GM12878 (cell line): Measurements from ENCODE around the gene PDE9A. TPM values are rescaled to one million over a fixed set of nuclear protein-coding genes. Genes with fewer than 3 reads are reported as not detected.

Source experiments
- ATAC-seq: fragments of 200-7000 bp; cut with Tn5 transposase; 3 replicates; pipeline ENCODE4 v1.9.1; 2020; ENCODE audit warnings: mild to moderate bottlenecking, moderate library complexity
- BruUV-seq: library from RNA; stranded (reverse); fragments of 400-500 nt; replicated peaks from 2 replicates; lab custom pipeline; 2021; lab: Mats Ljungman, UMichigan
- CTCF ChIA-PET: fragments of 300-600 bp; sonication (Branson Sonifier 250); formaldehyde crosslinking; extraction: SDS; loops from one replicate; lab custom pipeline; 2021; ENCODE audit warnings: inconsistent platforms; lab: Yijun Ruan, JAX
- POLR2A ChIA-PET: fragments of 350-600 bp; formaldehyde crosslinking; extraction: SDS; loops from one replicate; lab custom pipeline; 2021; ENCODE audit warnings: inconsistent platforms; lab: Charles Lee
- RAD21 ChIA-PET: fragments of 300-600 bp; sonication (Branson Sonifier 250); formaldehyde crosslinking; loops from one replicate; lab custom pipeline; 2023; ENCODE audit warnings: antibody characterized with exemption; ENCODE audit not compliant: unreplicated experiment; lab: Charles Lee
- SMC1A ChIA-PET: fragments of 300-600 bp; sonication (Branson Sonifier 250); formaldehyde crosslinking; loops from one replicate; lab custom pipeline; 2023; ENCODE audit not compliant: unreplicated experiment, uncharacterized antibody; lab: Charles Lee
- DNase-seq: peaks from one replicate; pipeline ENCODE4 v3.0.0-alpha.2; 2011; ENCODE audit warnings: low read depth, low spot score
- FAIRE-seq: peaks from 3 replicates; lab custom pipeline; 2011; peaks lifted over from hg19 to GRCh38; lab: Jason Lieb, UNC
- H2AFZ ChIP-seq: 2 replicates; pipeline ENCODE4 v1.6.0; 2011; ENCODE audit warnings: low read depth, low read length, control low read depth; ENCODE audit not compliant: control insufficient read depth
- H3K27ac ChIP-seq: 2 replicates; pipeline ENCODE4 v1.5.1; 2011; ENCODE audit warnings: control low read depth; ENCODE audit not compliant: control insufficient read depth, insufficient read depth
- H3K27me3 ChIP-seq, 2 experiments: replicated peaks in 1 of 2; 2 replicates each; pipeline versions ENCODE4 v1.6.0 to v1.6.1; 2011; ENCODE audit warnings: low read length in 1 of 2; ENCODE audit not compliant: control insufficient read depth in 2 of 2, insufficient read depth in 2 of 2
- H3K36me3 ChIP-seq, 2 experiments: 2 replicates each; pipeline ENCODE4 v1.5.1; 2011; ENCODE audit warnings: low read length in 1 of 2; ENCODE audit not compliant: control insufficient read depth in 2 of 2, insufficient read depth in 2 of 2
- H3K4me1 ChIP-seq: 2 replicates; pipeline ENCODE4 v1.6.1; 2011; ENCODE audit warnings: mild to moderate bottlenecking, low read length, moderate library complexity, mixed read lengths; ENCODE audit not compliant: control insufficient read depth, insufficient read depth
- H3K4me2 ChIP-seq: 2 replicates; pipeline ENCODE4 v1.6.0; 2011; ENCODE audit warnings: control low read depth; ENCODE audit not compliant: control insufficient read depth, insufficient read depth
- H3K4me3 ChIP-seq: fragments of 200-600 bp; sonication (generic); 2 replicates; pipeline ENCODE4 v1.5.1; 2016
- H3K79me2 ChIP-seq: 2 replicates; pipeline ENCODE4 v1.6.0; 2011; ENCODE audit warnings: low read length; ENCODE audit not compliant: control insufficient read depth, insufficient read depth
- H3K9ac ChIP-seq: 2 replicates; pipeline ENCODE4 v1.8.0; 2011; ENCODE audit warnings: low read length, control low read depth, mixed read lengths; ENCODE audit not compliant: control insufficient read depth, insufficient read depth
- H3K9me3 ChIP-seq: replicated peaks from 3 replicates; pipeline ENCODE4 v1.5.1; 2011; ENCODE audit warnings: mild to moderate bottlenecking, low read length; ENCODE audit not compliant: control insufficient read depth, insufficient read depth
- H4K20me1 ChIP-seq: 2 replicates; pipeline ENCODE4 v1.6.0; 2011; ENCODE audit not compliant: control insufficient read depth, insufficient read depth
- ATF2 ChIP-seq: IDR thresholded peaks from 2 replicates; pipeline ENCODE4 v1.6.1; 2012; ENCODE audit warnings: low read length, inconsistent platforms
- BHLHE40 ChIP-seq, 2 experiments: fragments of 450-650 bp in 1 of 2; IDR thresholded peaks; 2 replicates each; pipeline ENCODE4 v1.6.1; 2011 to 2017; ENCODE audit warnings: low read depth in 2 of 2, borderline replicate concordance in 1 of 2, improper control_type of control experiment in 1 of 2, low read length in 1 of 2, mild to moderate bottlenecking in 1 of 2
- CREM ChIP-seq: IDR thresholded peaks from 2 replicates; pipeline ENCODE4 v1.6.1; 2014; ENCODE audit warnings: antibody characterized with exemption, low read depth
- HSF1 ChIP-seq: fragments of 150-350 bp; IDR thresholded peaks from 2 replicates; pipeline ENCODE4 v1.6.1; 2014; ENCODE audit warnings: mild to moderate bottlenecking, low read depth, low read length
- MTA2 ChIP-seq: fragments of 450-650 bp; IDR thresholded peaks from 2 replicates; pipeline ENCODE4 v1.6.1; 2016; ENCODE audit warnings: low read depth, mild to moderate bottlenecking, moderate library complexity
- NR2C2 ChIP-seq: IDR thresholded peaks from 2 replicates; pipeline ENCODE4 v1.6.1; 2011; ENCODE audit warnings: borderline replicate concordance, low read depth; ENCODE audit not compliant: control insufficient read depth, insufficient read length
- POLR2AphosphoS2 ChIP-seq: IDR thresholded peaks from 2 replicates; pipeline ENCODE4 v1.6.1; 2011; ENCODE audit warnings: low read depth, mild to moderate bottlenecking, low read length, improper control_type of control experiment, moderate library complexity
- SKIL ChIP-seq: fragments of 450-650 bp; IDR thresholded peaks from 2 replicates; pipeline ENCODE4 v1.6.1; 2017; ENCODE audit warnings: mild to moderate bottlenecking, low read depth, inconsistent platforms; ENCODE audit not compliant: poor library complexity, severe bottlenecking
- SMAD1 ChIP-seq: fragments of 450-650 bp; IDR thresholded peaks from 2 replicates; pipeline ENCODE4 v1.6.1; 2018; ENCODE audit warnings: mild to moderate bottlenecking, low read depth; ENCODE audit not compliant: partially characterized antibody
- TCF3 ChIP-seq: IDR thresholded peaks from 2 replicates; pipeline ENCODE4 v1.6.1; 2012; ENCODE audit warnings: low read depth, mild to moderate bottlenecking, low read length, borderline replicate concordance; ENCODE audit not compliant: insufficient read depth
- ZNF207 ChIP-seq: fragments of 450-650 bp; IDR thresholded peaks from 2 replicates; pipeline ENCODE4 v1.6.1; 2014; ENCODE audit warnings: antibody characterized with exemption, mild to moderate bottlenecking, borderline replicate concordance
- ZNF217 ChIP-seq: fragments of 450-650 bp; IDR thresholded peaks from 2 replicates; pipeline ENCODE4 v1.6.1; 2017; ENCODE audit warnings: antibody characterized with exemption, mild to moderate bottlenecking
- ZNF384 ChIP-seq: IDR thresholded peaks from 2 replicates; pipeline ENCODE4 v1.6.1; 2012; ENCODE audit warnings: low read depth, mild to moderate bottlenecking, low read length, improper control_type of control experiment, borderline replicate concordance
- ZNF622 ChIP-seq: fragments of 450-650 bp; IDR thresholded peaks from 2 replicates; pipeline ENCODE4 v1.6.1; 2017; ENCODE audit warnings: mild to moderate bottlenecking, inconsistent platforms
- WGBS: methylation state at CpG from one replicate; pipeline ENCODE4 v1.1.6; 2016; ENCODE audit warnings: low lambda C conversion rate; ENCODE audit not compliant: insufficient replicate concordance, insufficient coverage; ENCODE audit errors: missing lambda C conversion rate; 5-methylcytosine and 5-hydroxymethylcytosine counted together
- in situ Hi-C: fragments of 300-500 bp; cut with MboI; formaldehyde crosslinking; loops from 9 replicates; pipeline ENCODE4 v1.14.3; 2018; ENCODE audit warnings: mixed read lengths
- intact Hi-C: fragments of 100-400 bp; cut with micrococcal nuclease; formaldehyde crosslinking; loops from one replicate; pipeline ENCODE4 v1.14.2; 2022; ENCODE audit not compliant: unreplicated experiment
- polyA plus RNA-seq, 11 experiments: library from polyadenylated mRNA; depleted of rRNA in 4 of 11; unstranded in 6 of 11; stranded (reverse) in 5 of 11; fragments of >200 nt; fragmentation: Nextera tagmentation in 4 of 11; fragmentation: Illumina TruSeq in 1 of 11; extraction: Ambion mirVana in 4 of 11; extraction: Trizol in 1 of 11; gene quantifications; 1 replicate in 1 of 11; 2 replicates in 10 of 11; pipeline versions ENCODE4 v1.2.1 to v1.2.3, GENCODE V29; 2011 to 2016; ENCODE audit warnings: inconsistent platforms in 2 of 11, missing spikeins in 2 of 11, low read depth in 1 of 11
- total RNA-seq, 4 experiments: library from RNA; depleted of rRNA in 3 of 4; stranded (reverse); fragments of >200 nt in 3 of 4; fragmentation: Illumina TruSeq in 1 of 4; extraction: Trizol in 1 of 4; gene quantifications; 2 replicates each; pipeline versions ENCODE4 v1.2.1 to v1.2.3, GENCODE V29; 2013 to 2021

PDE9A gene
- total and polyA plus RNA-seq, 10 of the 15 experiments (the other 5 are each of a cell fraction or from before 2014, with no cell fraction given), result 0.08 to 0.45 (median 0.20) TPM; not detected in 1

- TF ChIP-seq ZNF217 (no peak), BHLHE40 (IDR thresholded peaks at IDR 0.05; ENCODE audit: borderline replicate concordance in 1 of 2, low read depth in 2 of 2, low read length in 1 of 2) (no peak), CREM (no peak), NR2C2 (no peak), ZNF384 (no peak), POLR2AphosphoS2 (no peak), ZNF207 (no peak), ATF2 (no peak), ZNF622 (no peak), SMAD1 (no peak), SKIL (no peak), HSF1 (no peak), MTA2 (no peak), TCF3 (no peak)
- Histone ChIP-seq H3K4me1 (no peaks in the 10 kb centered on the region), H3K9me3 (no peaks in the 10 kb centered on the region; the same call in 2 of the 3 replicates), H3K27me3 (no peaks in the 10 kb centered on the region; a peak in 2 of 4 replicates), H2AFZ (no peak overlapping the region), H3K36me3 (no peaks in the 10 kb centered on the region), H3K79me2 (no peaks in the 10 kb centered on the region), H3K27ac (no peak overlapping the region), H3K9ac (no peak overlapping the region), H3K4me2 (no peak overlapping the region), H3K4me3 (no peak overlapping the region), H4K20me1 (no peaks in the 10 kb centered on the region)
- no TSS peak for BruUV-seq
- FAIRE-seq (no peak), ATAC-seq (no peak), DNase-seq (no peak)
- ChIA-PET SMC1A (no interaction called here), POLR2A (no interaction called here), RAD21 (no interaction called here), CTCF (no interaction called here)
- intact Hi-C loops (no loop called here), in situ Hi-C loops (no loop called here)
- 37% methylated on average over 27 of the region's 27 CpGs for WGBS
Observed at GRCh38 chr21:42770717-42771502, 117.5 kb downstream of the PDE9A start.
